HG02571 (cell line): ENCODE data around the gene SLIT3.

Experiments used
- ATAC-seq: cut with Tn5 transposase; IDR thresholded peaks from one replicate; pipeline ENCODE4 v1.9.1; 2021; ENCODE audit warnings: mild to moderate bottlenecking, moderate library complexity; ENCODE audit not compliant: unreplicated experiment

Gene SLIT3

DNA sequence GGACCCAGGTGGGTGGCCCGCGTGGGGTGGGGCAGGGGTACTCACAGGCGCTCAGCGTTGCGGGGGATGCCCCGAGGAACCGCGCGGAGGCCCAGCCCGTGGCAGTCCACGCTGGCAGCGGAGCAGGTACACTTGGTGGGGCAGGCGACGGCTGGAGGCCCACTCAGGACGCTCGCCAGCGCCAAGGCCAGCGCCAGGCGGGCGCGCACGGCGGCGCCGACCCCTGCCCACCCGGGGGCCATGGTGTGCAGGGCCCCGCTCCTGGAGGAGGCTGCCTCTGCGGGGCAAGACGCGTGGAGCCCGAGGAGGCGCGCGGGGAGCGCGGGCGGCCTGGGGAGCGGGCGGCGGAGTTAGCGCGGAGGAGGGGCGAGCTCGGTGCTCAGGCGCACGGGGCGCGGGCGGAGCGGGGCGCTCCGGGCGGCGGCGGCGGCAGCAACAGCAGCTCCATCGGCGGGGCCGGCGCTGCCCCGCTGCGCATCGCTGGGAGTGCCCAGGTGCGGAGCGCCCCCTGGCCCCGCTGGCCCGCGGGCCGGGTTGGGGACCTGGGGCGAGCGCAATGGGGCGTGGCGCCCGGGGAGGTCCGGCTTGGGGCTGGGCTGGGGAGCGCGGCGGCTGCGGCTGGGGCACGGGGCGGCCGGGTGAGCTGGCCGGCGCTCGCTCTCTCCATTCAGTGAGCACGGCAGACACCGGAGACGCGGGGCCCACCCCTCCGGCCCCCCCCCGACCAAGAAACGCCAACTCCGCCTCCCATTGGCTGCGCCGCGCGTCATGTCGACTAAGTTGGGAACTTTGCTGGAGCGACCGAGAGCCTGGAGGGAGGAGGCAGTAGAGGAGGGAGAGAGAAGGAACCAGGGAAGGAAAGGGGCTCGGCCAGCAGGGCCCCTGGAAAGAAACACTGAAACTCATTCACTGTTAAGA is at the start of gene SLIT3:
TSS of gene SLIT3 (minus strand) at position 672 of the 918 bp plus-strand sequence. CDS start at position 242, 430 bp downstream.
- no peak for ATAC-seq

DNA sequence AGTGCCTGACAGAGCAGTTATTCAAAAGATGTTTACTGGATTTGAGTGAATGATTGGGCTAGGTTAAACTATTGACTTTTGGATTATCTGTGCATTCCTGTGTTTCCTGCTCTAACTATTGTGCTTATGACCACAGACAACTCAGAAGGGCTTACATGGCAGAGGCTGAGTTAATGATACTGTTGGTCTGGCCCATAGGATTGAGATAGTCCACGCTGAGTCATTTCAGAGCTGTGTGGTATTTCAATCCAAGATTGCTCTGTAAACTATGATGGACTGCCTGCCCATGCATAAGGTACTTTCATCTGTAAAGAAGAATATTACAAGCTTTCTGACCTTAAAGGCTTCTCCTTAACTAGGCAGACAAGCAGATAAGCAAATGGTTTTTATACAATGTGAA is 49.1 kb upstream of the SLIT3 start:
- ATAC-seq, result no peak

DNA sequence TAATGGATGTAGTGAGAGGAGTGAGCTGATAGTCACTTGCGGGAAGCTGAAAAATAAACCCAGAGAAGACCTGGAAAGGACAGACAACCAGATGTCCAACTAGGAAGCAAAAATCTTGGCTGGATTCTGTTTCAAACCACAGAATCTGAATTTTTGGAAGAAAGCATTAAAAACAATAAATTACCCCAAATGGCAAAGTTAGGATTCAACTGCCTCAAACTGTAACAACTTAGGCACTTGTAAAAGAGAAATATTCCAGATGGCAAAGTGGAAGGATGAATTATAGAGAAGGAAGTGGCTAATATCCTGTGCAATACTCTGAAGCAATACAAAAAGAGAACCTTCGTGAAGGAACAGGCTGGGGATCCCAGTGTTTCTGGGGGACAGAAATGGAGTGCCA is 46.8 kb upstream of the SLIT3 start:
- ATAC-seq, result no peak

GRCh38 chr5:169344629-169345028 is 43.7 kb upstream of the SLIT3 start:
- no peak for ATAC-seq

GRCh38 chr5:169343766-169344165 is 42.8 kb upstream of the SLIT3 start:
- no peak for ATAC-seq

- no peak for ATAC-seq
These were observed 40.6 kb upstream of the SLIT3 start for GRCh38 chr5:169341556-169341955.

GRCh38 chr5:169339869-169340268 is 38.9 kb upstream of the SLIT3 start:
- ATAC-seq, result no peak

DNA sequence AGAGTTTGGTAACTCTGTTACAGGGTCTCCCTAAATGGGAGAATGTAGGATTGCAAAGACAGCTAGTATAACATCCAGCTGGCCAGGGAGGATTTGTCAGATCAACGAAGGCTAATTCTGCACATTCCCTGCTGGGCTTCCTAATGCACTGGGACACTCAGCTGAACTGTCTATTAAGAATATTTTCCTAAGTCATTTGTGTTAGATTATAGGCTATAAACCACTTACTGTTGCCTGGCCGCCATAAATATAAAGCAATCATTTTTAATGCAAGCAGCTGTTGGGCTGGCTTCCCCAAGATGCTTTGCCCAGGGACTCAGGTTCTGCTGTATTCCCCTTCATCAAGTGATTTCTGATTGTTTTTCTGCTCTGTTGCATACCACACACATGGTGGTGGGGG is 35.3 kb upstream of the SLIT3 start:
- ATAC-seq, result no peak

- no peak for ATAC-seq
These were observed 34.9 kb upstream of the SLIT3 start for GRCh38 chr5:169335806-169336205.

DNA sequence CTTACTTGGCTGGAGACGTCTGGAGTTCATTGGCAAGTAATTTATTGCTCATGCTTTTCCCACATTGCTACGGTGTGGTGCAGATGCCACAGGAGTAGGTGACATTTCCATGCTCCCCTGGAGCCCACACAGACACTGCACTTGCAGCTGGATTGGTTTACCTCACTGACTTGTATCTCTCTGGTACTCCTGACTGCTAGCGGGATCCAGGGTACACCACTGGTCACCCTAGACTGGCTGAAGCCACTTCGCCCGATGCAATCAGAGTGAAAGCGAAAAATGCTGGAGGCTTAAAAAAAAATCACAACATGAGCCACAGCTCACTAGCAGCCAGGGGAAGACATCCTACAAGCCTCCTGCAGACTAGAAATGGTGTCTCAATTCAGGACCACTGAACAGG is 32.6 kb upstream of the SLIT3 start:
- no peak for ATAC-seq

- no peak for ATAC-seq
These were observed 30.4 kb upstream of the SLIT3 start for GRCh38 chr5:169331292-169331852.

GRCh38 chr5:169328401-169328800 is 27.5 kb upstream of the SLIT3 start:
- no peak for ATAC-seq

DNA sequence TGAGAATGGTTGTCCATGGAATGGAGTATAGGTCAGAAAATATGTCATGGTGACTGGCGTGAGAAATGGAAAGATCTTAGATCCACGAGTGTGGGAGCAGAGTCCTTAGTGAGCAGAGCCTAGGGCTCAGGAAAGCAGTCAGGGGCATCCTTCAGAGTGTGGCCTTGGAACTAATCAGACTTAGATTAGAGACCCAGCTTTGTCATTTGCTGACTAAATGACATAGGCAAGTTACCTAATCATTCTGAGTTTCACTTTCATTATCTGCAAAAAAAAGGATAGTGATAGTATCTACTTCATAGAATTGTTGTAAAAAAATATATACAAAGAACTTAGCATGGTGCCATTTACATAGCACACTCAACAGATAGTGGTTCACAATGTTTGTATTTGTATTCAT is 24.3 kb upstream of the SLIT3 start:
- ATAC-seq, result no peak

GRCh38 chr5:169318556-169318955 is 17.6 kb upstream of the SLIT3 start:
- ATAC-seq, result no peak

GRCh38 chr5:169307646-169308045 is 6.7 kb upstream of the SLIT3 start:
- ATAC-seq, result no peak

- no peak for ATAC-seq
These were observed 4.4 kb upstream of the SLIT3 start for GRCh38 chr5:169305366-169305765.

GRCh38 chr5:169304175-169304574 is 3.2 kb upstream of the SLIT3 start:
- no peak for ATAC-seq

GRCh38 chr5:169303119-169303515 is 2.2 kb upstream of the SLIT3 start:
- ATAC-seq, result no peak

DNA sequence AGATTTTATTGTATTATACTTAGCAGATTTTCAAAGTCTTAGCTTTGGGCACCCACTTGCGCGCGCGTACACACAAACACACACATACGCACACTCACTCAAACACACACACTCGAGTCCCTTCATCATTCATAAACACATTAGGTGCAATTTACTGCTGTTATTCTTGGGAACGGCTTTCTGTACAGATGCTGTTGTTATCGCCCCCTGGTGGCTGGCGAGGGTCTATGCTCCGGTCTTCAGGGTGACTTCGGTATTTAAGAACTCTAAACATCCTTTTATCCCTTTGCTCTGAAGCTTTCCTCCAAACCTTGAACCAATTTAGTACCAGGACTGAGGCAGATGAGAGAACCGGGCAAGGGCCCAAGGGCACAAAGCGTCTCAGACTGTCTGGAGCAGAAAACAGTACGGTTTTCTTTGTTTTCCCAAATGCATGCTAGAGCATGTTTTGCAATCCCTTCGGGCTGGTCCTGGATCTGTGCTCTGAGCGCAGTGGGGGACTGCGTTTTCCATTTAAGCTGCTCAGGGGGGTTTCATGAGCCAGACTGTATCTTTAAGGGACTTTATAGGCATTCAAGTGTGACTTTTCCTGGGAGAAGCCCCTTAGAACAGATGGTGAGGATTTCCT is 1.7 kb upstream of the SLIT3 start:
- ATAC-seq, result peak; percentile 81

GRCh38 chr5:169301986-169302385 is 1.0 kb upstream of the SLIT3 start:
- no peak for ATAC-seq

DNA sequence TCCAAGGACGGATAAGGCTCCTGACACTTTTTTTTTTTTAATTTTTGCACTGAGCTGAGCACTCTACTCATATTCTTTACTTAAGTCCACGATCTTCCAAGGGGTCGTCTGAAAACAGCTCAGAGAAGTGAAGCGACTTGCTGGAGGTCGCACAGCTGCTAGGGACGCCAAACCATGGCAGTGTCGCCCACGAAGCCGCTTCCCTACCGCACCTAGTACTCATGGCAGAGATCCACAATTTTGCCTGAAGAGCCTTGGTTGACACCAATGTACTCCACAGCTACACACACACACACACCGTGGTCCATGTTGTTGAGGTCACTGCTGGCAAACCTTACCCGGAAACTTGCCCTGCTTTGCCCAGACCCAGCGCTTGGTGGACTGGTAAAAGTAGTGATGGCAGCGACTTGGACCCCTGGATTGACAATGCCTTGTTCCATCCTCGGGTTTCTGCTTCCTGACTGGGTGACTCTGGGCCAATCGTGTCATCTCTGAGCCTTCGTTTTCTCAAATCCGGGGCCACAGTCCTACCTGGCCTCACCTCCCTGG is 521 bp upstream of the SLIT3 start:
- ATAC-seq, result no peak
